ENCODE data around the gene NTHL1. TPM values are rescaled to one million over a fixed set of nuclear protein-coding genes. Genes with fewer than 3 reads are reported as not detected.

NTHL1 gene
- total and polyA plus RNA-seq, 9 of the 15 experiments (the other 6 are each of a cell fraction or from before 2014, with no cell fraction given): 1.1 to 58.8 (median 17.6) TPM

- BruUV-seq (replicated peaks): TSS peak; percentile 33
- no peak overlapping the region for H3K4me2 ChIP-seq (ENCODE audit: insufficient read depth, low read length)
- no peak overlapping the region for H3K4me3 ChIP-seq
- no peak for FAIRE-seq
- no peaks in the 10 kb centered on the region for H3K27me3 ChIP-seq (ENCODE audit: control insufficient read depth in 2 of 2, insufficient read depth in 2 of 2, low read length in 2 of 2)
- H3K79me2 ChIP-seq (ENCODE audit: control insufficient read depth, insufficient read depth, low read length): peaks cover 31% of the 10 kb centered on the region
- H4K20me1 ChIP-seq (replicated peaks; ENCODE audit: control insufficient read depth, insufficient read depth, low read length): peaks cover 3% of the 10 kb centered on the region
- ChIA-PET POLR2A (interaction anchor here (0.6 to 3.1 kb wide), 5 partner anchors 10 to 387 kb away, joined by 3 to 13 read pairs (median 5); partner anchors contain the start of genes IFT140, TRAF7 and ZNF598), CTCF (ENCODE audit: low intra/inter-chr PET ratio) (no interaction called here)
- H3K9ac ChIP-seq (ENCODE audit: insufficient read depth in 1 of 2, low read depth in 2 of 2, low read length in 2 of 2): peak overlapping the region in 1 of 2 experiments; percentile 13; a peak in 1 of 4 replicates
- no peaks in the 10 kb centered on the region for H3K9me3 ChIP-seq (replicated peaks; ENCODE audit: control insufficient read depth, insufficient read depth, low read depth, low read length)
- H2AFZ ChIP-seq (ENCODE audit: low read depth, low read length): no peak overlapping the region
- WGBS (ENCODE audit: insufficient coverage, low coverage, missing lambda C conversion rate): 86% methylated on average over 15 of the region's 27 CpGs
- H3K4me1 ChIP-seq (replicated peaks in 1 of 2; ENCODE audit: control insufficient read depth in 2 of 2, insufficient read depth in 2 of 2, low read length in 2 of 2): peaks cover 8 to 51% of the 10 kb centered on the region in 2 experiments
- no peak for DNase-seq (ENCODE audit: extremely low read depth in 1 of 4, low spot score in 3 of 4)
- in situ Hi-C loops (cut with MboI): no loop called here
- intact Hi-C loops (cut with micrococcal nuclease): no loop called here
- H3K27ac ChIP-seq (ENCODE audit: extremely low read depth, low read depth, low read length): no peak overlapping the region
- TF ChIP-seq RBFOX2 (IDR thresholded peaks at IDR 0.05; ENCODE audit: low read depth, low read length) (peak; percentile 43; the same call in 1 of the 2 replicates), ZNF197 (CRISPR knock-in tag; IDR thresholded peaks at IDR 0.05; ENCODE audit: low read depth) (no peak), POLR2G (IDR thresholded peaks at IDR 0.05; ENCODE audit: low read depth, low read length) (peak; percentile 64), MITF (IDR thresholded peaks at IDR 0.05) (no peak), RBM34 (IDR thresholded peaks at IDR 0.05; ENCODE audit: borderline replicate concordance, insufficient read depth, low read length) (no peak), MEF2A (IDR thresholded peaks at IDR 0.05; ENCODE audit: control insufficient read depth, low read depth, low read length) (no peak), EZH2 (IDR thresholded peaks at IDR 0.05; ENCODE audit: borderline replicate concordance, low read depth, low read length) (no peak), ZBTB8A (IDR thresholded peaks at IDR 0.05; ENCODE audit: partially characterized antibody) (no peak), NCOA1 (IDR thresholded peaks at IDR 0.05; ENCODE audit: low read depth) (no peak), TAF1 (IDR thresholded peaks at IDR 0.05; ENCODE audit: control insufficient read depth, extremely low read depth, insufficient read depth, low read length, severe bottlenecking) (no peak), LCOR (CRISPR knock-in tag; IDR thresholded peaks at IDR 0.05) (no peak)
- TF ChIP-seq, protein P1, sequence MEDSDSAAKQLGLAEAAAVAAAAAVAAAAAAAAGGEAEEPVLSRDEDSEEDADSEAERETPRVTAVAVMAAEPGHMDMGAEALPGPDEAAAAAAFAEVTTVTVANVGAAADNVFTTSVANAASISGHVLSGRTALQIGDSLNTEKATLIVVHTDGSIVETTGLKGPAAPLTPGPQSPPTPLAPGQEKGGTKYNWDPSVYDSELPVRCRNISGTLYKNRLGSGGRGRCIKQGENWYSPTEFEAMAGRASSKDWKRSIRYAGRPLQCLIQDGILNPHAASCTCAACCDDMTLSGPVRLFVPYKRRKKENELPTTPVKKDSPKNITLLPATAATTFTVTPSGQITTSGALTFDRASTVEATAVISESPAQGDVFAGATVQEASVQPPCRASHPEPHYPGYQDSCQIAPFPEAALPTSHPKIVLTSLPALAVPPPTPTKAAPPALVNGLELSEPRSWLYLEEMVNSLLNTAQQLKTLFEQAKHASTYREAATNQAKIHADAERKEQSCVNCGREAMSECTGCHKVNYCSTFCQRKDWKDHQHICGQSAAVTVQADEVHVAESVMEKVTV (CRISPR knock-in tag; IDR thresholded peaks at IDR 0.05): no peak
- H3K36me3 ChIP-seq (ENCODE audit: control insufficient read depth, insufficient read depth, low read length): peaks cover 83% of the 10 kb centered on the region
- H3K9me1 ChIP-seq (ENCODE audit: control insufficient read depth, insufficient read depth, low read length): no peaks in the 10 kb centered on the region
- ATAC-seq: no peak
Observed at GRCh38 chr16:1998360-1998835, 49.2 kb downstream of the NTHL1 start.

Data from K562 (cell line).